NOMO-1 (cell line): ENCODE results near the gene URAD.
"Not testable (repeated sequence)": the region's sequence is repeated elsewhere in the genome, so short reads cannot be mapped to it uniquely, and the experiment has no call there.

ENCODE experiments used
- DNase-seq, 2 experiments: peaks; one replicate each; lab custom pipeline; 2025; ENCODE audit not compliant: unreplicated experiment in 2 of 2; lab: John Stamatoyannopoulos, UW

URAD gene

DNA sequence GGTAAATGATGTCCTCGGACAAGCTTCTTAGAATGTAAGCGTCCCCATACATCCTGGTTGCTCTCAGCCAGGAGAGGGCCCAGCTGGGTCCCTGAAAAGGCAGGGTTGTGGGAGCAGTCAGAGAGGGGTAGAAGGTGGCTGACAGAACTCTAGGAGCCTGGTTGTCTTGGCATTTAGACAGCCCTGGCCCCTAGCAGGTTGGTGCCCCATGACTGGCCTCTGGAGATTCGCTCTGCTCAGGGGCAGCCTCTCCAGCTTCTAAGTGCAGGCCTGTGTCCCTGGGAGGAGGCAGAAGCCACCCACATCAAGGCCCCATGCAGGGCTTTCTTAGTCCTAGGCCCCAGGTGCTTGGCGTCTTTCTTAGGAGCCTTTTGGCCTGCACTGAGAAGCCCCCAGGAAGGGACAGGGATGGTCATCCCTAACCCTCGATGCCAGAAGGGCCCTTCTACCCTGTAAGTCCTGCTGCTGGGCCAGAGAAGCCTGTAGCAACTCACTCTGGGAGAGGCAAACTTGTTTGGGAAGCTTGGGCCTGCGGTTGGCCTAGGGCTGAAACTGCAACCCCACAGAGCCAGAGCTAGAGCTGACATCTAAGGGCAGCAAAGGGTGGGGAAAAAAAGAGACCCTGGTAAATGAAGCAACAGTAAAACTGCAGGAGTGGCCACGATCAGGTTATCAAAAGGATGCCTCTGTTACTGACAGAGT, 16.6 kb downstream of the URAD start:
- DNase-seq = no peak

DNA sequence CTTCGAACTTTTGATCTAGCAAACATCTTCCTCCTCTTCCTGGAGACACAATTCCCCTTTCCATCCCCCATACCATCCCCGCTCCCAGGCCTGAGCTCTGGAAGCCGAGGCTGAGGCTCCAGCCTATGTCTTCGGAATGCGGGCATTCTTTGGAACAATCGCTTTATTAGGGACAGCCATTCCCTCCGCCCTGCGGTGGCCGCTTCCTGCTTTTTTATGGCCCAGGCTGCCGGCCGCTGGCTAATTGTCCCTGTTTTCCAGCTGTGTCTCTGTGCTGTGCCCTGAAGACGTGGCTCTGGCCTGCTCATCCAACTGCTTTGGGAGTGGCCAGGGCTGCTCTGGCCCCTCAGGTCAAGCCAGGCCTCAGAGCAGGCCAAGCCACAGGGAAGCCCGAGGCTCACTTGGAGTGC, 17.3 kb downstream of the URAD start:
- no peak for DNase-seq

DNA sequence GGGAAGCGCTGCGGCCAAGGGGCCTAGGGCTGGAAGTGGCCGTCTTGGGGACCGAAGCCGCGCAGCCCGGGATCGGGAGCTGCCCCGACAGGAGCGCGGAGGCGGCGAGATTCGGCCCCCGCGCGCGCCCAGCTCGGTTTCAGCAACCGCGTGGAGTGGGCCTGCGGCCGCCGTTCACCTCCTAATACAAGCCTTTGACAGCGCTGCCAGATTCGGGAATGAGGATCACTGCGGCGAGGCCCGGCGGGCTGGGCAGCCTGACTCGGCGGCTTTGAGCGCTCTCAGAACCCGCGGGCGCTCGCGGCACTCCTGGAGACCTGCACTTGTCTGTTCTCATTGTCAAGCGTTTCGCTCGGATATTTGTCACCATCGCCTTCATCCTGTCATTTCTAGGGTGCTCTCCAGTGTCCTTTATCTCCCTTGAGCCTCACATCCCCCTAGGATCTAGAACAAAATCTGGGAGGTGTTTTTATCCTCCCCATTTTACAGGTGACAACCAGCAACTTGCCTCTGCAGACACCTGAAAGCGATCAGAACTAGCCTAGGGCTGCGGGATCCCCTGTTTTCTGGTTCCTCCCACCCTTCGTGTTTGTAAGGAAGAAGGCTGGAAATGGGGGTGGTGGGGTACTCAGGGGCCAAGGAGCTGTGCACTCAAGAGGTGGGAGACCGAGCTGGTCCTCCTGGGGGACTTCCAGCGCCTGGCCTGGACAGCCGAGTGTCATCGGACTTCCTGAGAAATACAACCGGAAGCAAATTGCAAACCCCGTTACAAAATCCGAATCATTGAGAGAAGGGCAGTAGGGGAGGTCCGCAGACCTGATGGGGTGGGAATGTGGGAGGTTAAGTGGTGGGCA, 17.9 kb downstream of the URAD start:
- no peak for DNase-seq

DNA sequence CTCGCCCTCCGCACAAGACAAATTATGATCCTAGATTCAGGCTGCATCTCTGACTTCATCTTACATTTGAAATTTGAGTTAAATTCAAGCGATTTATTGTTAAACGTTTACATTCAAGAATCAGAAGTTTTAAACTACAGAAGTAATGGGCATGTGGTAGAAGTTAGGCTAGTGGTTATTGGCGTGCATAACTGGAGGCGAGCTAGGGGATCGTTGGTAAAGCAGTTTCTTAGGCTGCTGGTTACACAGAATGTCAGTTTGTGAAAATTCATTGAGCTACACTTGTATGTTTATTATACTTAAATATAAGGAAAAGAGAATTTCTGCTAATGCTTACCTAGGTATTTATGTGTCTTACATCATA, 18.6 kb downstream of the URAD start:
- DNase-seq = no peak

DNA sequence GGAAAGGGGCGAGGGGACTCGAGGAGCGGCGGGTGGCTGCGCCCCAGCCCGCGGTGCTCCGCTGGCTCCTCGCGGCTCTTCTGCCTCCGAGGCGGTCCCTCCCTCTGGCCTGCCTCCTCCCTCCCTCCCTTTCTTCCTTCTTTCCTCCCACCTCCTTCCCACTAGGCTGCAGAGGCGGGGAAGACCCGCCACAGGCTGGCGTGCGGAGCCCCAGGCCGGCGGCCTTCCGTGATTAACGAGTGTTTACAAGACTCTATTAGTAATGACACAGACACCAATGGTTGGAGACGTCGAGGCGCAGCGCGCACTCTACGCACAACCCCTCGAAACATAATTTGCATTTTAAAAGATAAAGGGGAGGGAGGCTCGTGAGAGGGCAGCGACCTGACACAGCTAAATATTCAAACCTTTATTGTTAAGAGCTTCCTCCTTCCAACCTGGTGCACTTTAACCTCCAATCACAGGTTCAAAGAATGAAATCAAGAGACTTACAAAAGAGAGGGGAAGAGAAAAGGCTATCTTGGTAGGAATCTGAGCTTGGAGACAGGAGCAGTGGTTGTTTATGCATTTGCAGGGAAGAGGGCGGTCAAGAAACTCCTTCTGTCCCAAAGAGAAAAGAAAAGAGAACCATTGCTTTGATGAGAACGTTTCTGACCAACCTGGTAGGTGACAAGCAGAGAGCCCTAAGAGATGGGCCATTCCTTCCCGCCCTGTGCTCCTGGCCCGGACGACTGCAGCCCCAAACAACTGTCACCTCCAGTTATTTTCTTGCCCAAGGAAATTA, 19.2 kb downstream of the URAD start, which contains the start of gene CDX2:
Gene CDX2 (minus strand): TSS at position 234 of the 784 bp plus-strand sequence. CDS start 309 bp downstream, outside the sequence.
- no peak for DNase-seq

DNA sequence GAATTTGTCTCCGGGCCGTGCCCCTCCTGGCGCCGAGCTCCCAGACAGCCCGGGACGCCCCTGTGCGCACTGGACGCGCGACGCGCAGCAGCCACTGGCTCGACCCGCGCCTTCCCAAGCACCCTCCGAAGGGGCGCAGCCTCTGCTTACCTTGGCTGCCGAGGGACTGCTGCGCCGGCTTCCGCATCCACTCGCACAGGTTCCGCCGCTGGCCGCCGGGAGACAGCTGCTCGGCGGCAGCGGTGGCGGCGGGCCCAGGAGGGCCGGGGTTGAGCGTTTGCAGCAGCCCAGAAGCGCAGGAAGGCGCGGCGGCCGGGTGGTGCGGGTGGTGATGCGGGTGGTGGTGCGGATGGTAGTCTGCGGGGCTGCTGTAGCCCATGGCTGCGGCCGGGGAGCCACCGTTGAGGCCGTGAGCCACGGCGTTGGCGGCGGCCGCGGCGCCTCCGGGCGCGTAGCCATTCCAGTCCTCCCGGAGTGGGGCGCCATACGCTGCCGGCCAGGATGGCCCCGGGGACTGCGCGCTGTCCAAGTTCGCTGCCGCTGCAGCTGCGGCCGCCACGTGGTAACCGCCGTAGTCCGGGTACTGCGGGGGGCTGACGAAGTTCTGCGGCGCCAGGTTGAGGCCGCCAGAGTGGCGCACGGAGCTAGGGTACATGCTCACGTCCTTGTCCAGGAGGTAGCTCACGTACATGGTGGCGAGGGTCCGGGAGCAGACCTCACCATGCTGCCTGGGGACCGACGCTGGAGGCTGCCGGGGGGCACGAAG, 20.0 kb downstream of the URAD start:
- DNase-seq = no peak

DNA sequence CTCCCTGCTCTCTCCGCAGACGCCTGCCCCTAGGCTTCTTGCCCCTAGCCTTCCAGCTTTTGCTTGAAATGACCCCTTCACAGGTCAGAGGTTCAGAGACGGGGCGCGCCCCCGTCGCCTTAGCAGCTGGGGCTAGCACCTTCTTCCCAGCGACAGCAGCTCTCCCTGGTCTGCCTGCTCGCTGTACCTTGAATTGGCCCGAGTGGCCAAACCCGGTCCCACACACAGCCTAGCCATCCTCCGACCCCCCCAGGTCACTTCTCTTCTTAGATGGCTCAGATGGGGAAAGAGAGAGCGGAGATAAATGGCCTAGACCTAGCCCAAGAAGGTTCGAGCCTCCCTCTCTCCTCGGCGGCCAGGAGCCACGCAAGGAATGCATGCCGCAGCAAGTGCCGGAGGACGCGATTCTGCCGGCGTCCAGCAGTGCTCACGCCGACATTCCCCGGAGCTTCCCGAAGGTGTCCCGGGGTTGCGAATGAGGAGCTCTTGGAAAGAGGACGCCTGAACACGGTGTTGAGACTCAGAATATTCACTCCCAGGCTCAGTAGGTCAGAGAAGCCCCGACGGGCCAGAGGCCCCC, 20.7 kb downstream of the URAD start:
- DNase-seq = no peak

DNA sequence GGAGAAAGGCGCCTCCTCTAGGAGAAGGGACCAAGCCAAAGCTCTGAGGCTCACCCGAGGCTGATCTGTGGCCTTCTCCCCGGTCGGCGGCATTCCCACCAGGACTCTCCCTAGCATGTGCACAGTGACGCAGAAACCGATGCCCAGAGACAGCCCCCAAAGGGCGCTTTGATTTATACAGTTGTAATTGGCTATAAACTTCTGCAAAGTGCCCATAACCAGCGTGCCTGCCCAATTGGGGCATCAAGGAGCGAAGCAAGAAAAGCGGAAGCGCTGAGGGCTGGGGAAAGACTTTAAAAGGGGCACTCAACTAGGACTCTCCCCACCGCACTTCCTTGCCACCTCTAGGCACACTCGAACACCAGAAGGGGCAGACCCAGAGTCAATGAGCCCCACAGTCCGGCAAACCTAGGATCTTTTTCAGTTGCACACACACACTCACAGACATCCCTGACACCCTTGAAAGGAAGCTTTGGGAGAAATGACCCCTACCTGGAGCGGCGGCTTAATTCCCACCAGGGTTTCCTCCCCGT, 21.2 kb downstream of the URAD start:
- DNase-seq = peak; percentile 56 to 63

DNA sequence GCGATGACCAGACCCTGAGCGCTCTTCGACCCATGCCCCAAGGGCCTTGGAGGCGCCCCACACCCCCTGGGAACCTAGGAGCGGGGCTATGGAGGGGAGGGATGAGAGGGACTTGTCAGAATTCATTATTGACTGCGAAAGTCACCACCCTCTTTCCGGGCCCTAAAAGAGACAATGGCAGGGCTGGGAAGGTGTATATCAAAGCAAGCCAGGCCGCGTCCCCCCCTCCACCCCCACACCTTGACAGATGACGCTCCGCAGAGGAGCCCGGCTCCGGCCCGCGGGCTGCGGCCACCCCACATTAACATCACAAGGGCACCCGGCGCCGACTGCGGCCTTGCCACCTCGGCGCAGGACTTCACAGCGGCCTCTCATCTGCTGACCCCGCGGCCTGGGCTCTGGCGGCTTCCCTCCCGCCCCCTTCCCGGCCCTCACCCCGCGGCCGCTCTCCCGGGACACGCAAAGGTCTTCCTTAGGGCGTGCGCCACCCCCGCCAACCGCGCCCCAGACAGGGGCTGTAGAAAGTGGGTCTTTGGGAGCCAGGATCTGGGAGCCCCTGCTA, 21.8 kb downstream of the URAD start:
- no peak for DNase-seq

DNA sequence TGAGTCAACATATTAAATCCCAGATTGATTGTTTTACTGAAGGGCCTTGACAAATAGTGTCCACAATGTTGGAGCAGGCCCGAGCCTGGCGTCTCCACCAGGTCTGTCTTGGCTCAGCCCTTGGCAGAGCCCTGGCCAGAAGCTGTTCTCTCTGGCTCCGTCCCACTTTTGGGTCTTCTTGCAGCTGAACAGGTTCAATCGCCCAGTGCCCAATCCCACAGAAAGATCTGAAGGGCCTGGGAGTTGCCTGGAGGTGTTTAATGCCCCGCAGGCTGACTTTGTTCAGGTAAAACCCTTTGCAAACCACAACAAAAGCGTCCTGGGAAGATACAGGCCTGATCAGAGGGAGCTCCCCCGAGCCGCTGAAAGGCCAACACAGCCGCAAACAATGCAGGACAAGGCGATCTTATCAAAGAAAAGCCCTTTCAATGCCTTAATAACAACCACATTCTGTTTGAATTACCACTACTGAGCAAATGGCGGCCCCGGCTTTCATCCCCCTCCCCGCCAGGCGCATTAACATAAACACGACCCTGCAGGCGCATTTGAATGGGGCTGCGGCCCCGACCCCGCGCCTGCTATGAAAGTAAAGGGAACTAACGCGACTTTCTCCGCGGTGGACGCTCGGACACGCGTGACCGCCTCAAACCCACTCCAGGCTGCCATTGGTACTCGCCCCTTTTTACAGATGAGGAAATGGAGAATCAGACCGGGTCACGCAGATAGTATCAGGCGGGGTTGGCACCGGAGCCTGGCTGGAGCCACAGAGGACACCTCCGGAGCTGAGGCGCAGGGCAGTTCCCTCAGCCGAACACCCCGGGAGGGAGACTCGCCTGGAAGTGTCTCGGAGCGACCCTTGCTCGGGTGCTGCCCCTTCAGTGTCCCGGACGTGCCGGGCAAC, 22.5 kb downstream of the URAD start:
- no peak for DNase-seq

DNA sequence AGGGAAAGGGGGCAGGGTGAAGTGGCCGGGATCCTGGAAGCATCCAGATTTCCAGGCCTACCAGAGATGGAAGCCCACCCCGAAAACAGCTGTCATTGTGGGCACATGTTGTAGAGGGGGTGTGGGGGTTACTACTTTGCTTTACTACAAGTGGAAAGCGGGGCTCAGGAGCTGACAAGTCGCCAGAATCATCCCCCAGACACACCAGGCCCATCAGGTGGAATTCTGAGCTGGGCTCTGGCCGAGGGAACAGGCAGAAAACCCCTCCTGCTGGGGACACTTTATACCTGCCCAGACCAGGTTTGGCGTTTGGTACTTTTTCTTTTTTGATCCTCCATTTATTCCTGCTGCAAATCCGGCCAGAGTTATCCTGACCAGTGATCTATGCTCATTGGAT, 23.2 kb downstream of the URAD start:
- no peak for DNase-seq

DNA sequence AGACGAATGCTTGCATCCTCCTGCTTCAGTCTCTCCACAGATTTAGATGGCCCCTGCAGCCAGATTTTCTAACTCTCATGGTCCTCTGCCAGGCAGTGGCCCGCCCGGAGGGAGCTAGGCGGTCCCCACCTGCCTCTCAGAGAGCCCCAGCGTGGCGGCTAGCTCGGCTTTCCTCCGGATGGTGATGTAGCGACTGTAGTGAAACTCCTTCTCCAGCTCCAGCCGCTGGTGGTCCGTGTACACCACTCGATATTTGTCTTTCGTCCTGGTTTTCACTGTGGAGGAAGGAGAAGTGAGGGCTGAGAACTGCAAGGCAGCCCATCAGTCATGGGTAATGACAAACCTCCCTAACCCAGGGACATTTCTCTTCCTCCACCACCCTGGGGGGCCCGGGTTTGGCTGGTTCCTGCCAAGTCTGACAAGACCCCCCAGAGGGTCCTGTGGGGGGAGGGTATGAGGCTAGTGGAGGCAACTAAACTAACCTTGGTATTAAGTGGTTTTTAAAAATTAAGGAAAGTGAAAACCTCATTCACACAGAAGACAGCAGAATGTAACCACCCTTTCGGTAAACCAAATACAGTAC, 23.7 kb downstream of the URAD start:
- no peak for DNase-seq

DNA sequence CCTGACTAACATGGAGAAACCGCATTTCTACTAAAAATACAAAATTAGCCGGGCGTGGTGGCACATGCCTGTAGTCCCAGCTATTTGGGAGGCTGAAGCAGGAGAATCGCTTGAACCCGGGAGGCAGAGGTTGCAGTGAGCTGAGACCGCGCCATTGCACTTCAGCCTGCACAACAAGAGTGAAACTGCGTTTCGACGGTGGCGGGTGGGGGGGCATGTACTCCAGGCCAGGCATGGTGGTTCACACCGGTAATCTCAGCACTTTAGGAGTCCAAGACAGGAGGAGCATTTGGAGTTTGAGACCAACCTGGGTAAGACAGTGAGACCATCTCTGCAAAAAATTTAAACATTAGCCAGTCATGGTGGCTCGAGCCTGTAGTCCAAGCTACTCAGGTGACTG, 24.3 kb downstream of the URAD start:
- not testable (repeated sequence) for DNase-seq

DNA sequence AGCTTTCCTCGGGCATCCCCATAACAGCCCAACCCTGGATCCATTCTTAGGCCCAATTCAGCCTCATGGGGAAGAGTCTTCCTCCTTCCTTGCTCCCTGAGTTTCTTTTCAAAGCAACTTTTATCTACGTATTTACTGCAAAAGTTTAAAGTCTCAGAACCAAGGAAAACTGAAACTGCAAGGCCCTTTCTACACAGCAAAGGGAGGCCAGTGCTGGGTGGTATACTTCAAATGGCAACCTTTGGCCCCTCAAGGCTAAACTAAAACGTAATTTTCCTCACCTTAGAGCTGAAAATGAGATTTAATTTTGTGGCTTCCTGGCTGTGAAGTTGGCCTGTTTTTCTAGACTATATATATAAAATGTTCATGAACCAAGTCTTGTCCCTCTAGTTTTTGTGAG, 25.0 kb downstream of the URAD start:
- DNase-seq = no peak

DNA sequence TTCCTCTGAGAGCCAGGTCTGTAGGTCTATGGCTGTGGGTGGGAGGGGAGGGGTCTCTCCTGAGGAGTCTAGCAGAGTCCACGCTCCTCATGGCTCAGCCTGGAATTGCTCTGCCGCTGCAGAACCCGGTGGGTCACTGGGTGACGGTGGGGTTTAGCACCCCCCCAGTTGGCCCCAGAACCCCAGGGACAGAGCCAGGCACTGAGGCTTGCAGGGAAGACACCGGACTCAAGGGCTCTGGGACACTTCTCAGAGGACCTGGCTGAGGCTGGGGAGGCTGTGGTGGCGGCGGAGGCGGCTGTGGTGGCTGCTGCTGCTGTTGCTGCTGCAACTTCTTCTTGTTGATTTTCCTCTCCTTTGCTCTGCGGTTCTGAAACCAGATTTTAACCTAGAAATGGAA, 25.5 kb downstream of the URAD start:
- DNase-seq = no peak

DNA sequence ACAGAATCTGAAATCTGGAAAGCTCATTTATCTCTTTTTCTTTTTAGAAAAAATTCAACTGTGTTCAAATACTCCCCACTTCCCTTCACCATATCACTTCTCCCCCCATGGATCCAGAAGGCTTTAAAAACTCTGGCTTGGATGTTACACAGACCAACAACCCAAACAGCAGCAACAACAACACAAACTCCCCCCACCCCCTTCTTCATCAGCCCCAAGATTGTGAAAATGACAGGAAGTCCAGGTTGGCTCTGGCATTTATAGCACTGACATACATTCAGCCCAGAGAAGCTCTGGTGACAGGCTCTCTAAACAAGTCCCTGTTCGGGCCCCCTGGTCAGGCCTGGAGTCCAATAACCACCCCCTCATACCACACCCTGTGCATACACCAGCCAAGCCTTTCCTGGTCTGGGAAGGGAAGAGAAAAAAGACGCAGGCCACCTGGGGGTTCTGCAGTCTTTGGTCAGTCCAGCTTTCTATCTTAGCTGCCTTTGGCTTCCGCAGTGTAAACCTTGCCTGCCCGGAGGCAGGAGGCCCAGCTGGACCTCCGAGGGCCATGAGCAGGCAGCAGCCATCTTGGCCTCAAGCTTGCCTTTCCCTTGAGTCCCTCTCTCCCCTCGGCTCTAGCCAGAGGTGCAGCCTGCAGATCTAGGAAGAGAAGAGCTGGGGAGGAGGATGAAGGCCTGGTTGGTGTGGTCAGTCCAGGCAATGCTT, 26.2 kb downstream of the URAD start:
- DNase-seq = no peak

DNA sequence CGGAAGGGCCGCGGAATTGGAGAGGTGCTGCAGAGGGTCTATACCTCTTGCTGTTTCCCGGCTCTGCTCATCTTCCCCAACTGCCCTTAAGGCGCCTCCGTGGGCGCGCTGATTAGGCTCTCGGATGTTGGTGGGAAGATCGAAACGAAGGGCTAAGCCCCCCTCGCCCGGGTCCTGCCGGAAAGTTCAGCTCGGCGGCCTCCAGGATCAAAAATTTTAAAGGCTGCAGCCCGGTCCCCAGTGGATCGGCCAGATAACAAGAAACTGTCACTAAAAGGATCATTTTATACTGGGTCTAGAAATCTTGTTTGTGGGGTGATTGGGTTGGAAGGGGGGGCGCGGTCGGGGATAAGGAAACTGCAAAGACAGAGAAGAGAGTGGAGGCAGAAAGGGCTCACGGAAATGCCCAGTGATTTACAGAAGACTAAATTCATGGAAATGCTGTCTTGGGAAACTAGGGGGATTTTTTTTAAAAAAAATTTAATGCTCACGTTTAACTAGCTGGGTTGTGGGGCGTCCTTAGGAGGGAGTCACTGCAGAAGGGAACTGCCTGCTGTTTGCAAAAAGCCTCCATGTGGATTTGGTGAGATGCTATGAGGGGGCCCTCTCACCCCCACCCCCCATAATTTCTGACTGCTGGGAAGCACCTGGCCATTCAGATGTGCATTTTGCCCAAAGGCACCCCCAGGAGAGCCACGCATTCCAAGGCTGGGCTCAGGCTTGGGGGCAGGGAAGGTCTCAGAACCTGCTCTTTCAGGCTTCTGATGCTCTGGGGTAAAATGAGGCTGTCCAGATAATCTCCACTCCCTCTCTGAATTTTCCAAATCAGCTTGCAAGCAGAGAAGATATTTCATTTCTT, 27.0 kb downstream of the URAD start:
- no peak for DNase-seq
